PC-3 (cell line): ENCODE measurements around the gene FURIN. TPM values are rescaled to one million over a fixed set of nuclear protein-coding genes. Genes with fewer than 3 reads are reported as not detected.

Experiments used
- ATAC-seq: fragments of 200-7000 bp; cut with Tn5 transposase; 2 replicates; pipeline ENCODE4 v1.9.1; 2020; ENCODE audit warnings: mild to moderate bottlenecking, moderate library complexity
- BruUV-seq: library from RNA; stranded (reverse); fragments of 400-500 nt; replicated peaks from 2 replicates; lab custom pipeline; 2021; lab: Mats Ljungman, UMichigan
- CTCF ChIA-PET: fragments of 300-600 bp; sonication (Branson Sonifier 250); formaldehyde crosslinking; loops from one replicate; lab custom pipeline; 2022; ENCODE audit warnings: antibody characterized with exemption; lab: Charles Lee
- POLR2A ChIA-PET: fragments of 300-600 bp; sonication (Branson Sonifier 250); formaldehyde crosslinking; loops from one replicate; lab custom pipeline; 2022; ENCODE audit warnings: antibody characterized with exemption; ENCODE audit not compliant: unreplicated experiment; lab: Charles Lee
- DNase-seq: peaks from one replicate; pipeline ENCODE4 v3.0.0-alpha.2; 2015
- H2AFZ ChIP-seq: fragments of 300-600 bp; sonication (generic); 2 replicates; pipeline ENCODE4 v1.6.0; 2016; ENCODE audit warnings: antibody characterized with exemption, low read length
- H3F3A ChIP-seq: fragments of 300-600 bp; sonication (generic); one replicate; pipeline ENCODE4 v1.6.0; 2017; ENCODE audit warnings: antibody characterized with exemption, low read length, control low read depth, mild to moderate bottlenecking; ENCODE audit not compliant: unreplicated experiment
- H3K27ac ChIP-seq: fragments of 300-600 bp; sonication (generic); 2 replicates; pipeline ENCODE4 v1.5.1; 2016; ENCODE audit warnings: mild to moderate bottlenecking, low read length
- H3K27me3 ChIP-seq: fragments of 300-600 bp; sonication (generic); 2 replicates; pipeline ENCODE4 v1.6.1; 2016; ENCODE audit warnings: low read length, mixed read lengths
- H3K36me3 ChIP-seq: fragments of 300-600 bp; sonication (generic); 2 replicates; pipeline ENCODE4 v1.6.1; 2016; ENCODE audit warnings: low read depth, mixed run types, low read length, mixed read lengths
- H3K4me1 ChIP-seq: fragments of 300-600 bp; sonication (generic); 2 replicates; pipeline ENCODE4 v1.5.1; 2016; ENCODE audit warnings: low read length; ENCODE audit not compliant: insufficient read depth
- H3K4me2 ChIP-seq: fragments of 300-600 bp; sonication (generic); 2 replicates; pipeline ENCODE4 v1.6.0; 2016; ENCODE audit warnings: low read length
- H3K4me3 ChIP-seq: fragments of 300-600 bp; sonication (generic); 2 replicates; pipeline ENCODE4 v1.5.1; 2016; ENCODE audit warnings: mild to moderate bottlenecking, low read length, mixed read lengths
- H3K79me2 ChIP-seq: fragments of 300-600 bp; sonication (generic); 2 replicates; pipeline ENCODE4 v1.6.1; 2017; ENCODE audit warnings: low read length, mixed read lengths
- H3K9ac ChIP-seq: fragments of 300-600 bp; sonication (generic); 2 replicates; pipeline ENCODE4 v1.6.0; 2016; ENCODE audit warnings: mild to moderate bottlenecking, low read length
- H3K9me2 ChIP-seq: fragments of 300-600 bp; sonication (generic); replicated peaks from 2 replicates; pipeline ENCODE4 v1.6.1; 2016; ENCODE audit warnings: mixed run types, low read length, mixed read lengths
- H3K9me3 ChIP-seq: fragments of 300-600 bp; sonication (generic); 2 replicates; pipeline ENCODE4 v1.6.1; 2016; ENCODE audit warnings: low read length, mixed read lengths
- H4K20me1 ChIP-seq: fragments of 300-600 bp; sonication (generic); 2 replicates; pipeline ENCODE4 v1.6.1; 2016; ENCODE audit warnings: low read length, mixed read lengths
- EZH2 ChIP-seq: fragments of 300-600 bp; sonication (generic); IDR thresholded peaks from one replicate; pipeline ENCODE4 v1.6.1; 2017; ENCODE audit warnings: antibody characterized with exemption, mild to moderate bottlenecking, low read length; ENCODE audit not compliant: unreplicated experiment
- EZH2phosphoT487 ChIP-seq: fragments of 300-600 bp; sonication (generic); IDR thresholded peaks from 2 replicates; pipeline ENCODE4 v1.6.1; 2018; ENCODE audit warnings: mild to moderate bottlenecking, antibody characterized with exemption, low read length, borderline replicate concordance
- intact Hi-C: fragments of 100-400 bp; cut with micrococcal nuclease; formaldehyde crosslinking; loops from 2 replicates; pipeline ENCODE4 v1.9.0; 2023
- total RNA-seq: library from RNA; depleted of rRNA; stranded (reverse); fragments of >200 nt; gene quantifications from 2 replicates; pipeline ENCODE4 v1.2.3, GENCODE V29; 2014
- TF ChIP-seq, protein P1 (sequence below): fragments of 300-600 bp; sonication (generic); conservative IDR thresholded peaks from 2 replicates; pipeline ENCODE4 v1.5.1; 2017; ENCODE audit warnings: antibody characterized with exemption, low read depth, mild to moderate bottlenecking, low read length

The FURIN gene
- total RNA-seq, 1 experiment from 2014 or later = 39.1 TPM

DNA sequence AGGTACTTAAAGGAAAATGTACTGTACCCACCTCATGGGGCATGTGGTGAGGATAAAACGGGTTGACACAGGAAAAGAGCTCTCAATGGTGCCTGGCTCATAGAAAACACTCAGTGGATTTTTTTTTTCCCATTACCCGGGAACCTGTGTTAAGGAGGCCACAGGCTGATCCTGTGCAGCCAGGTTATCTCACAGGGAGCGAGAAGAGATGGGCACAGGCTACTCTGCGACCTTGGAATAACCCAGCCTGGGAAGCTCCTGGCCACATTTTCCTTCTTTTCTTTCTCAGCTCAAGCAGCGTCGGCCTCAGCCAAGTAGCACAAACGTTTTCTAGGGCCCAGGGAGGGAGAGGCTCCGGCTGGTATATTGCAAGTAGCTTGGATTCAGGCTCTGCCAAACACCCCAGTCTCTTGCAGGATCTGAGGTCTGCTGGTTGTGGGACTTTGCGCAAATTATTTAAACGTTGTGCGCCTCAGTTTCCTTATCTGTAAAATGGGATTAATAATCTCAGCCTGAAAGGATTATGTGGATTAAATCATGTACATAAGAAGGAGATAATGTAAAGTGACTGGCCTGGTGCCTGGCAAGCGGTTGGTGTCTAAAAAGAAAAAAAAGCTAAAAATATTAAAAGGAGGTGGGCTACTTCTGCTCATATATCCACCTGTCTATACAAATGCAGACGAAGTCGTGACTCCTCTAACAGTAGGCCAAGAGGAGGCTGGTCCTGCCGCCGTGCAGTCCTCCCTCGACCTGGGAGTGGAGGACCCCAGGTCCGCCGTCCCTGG lies 2.2 kb downstream of the FURIN start:
- TF ChIP-seq, protein P1, sequence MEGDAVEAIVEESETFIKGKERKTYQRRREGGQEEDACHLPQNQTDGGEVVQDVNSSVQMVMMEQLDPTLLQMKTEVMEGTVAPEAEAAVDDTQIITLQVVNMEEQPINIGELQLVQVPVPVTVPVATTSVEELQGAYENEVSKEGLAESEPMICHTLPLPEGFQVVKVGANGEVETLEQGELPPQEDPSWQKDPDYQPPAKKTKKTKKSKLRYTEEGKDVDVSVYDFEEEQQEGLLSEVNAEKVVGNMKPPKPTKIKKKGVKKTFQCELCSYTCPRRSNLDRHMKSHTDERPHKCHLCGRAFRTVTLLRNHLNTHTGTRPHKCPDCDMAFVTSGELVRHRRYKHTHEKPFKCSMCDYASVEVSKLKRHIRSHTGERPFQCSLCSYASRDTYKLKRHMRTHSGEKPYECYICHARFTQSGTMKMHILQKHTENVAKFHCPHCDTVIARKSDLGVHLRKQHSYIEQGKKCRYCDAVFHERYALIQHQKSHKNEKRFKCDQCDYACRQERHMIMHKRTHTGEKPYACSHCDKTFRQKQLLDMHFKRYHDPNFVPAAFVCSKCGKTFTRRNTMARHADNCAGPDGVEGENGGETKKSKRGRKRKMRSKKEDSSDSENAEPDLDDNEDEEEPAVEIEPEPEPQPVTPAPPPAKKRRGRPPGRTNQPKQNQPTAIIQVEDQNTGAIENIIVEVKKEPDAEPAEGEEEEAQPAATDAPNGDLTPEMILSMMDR = no peak
- TF ChIP-seq EZH2phosphoT487 (no peak), EZH2 (no peak)
- BruUV-seq = TSS peak; percentile 75
- Histone ChIP-seq H3K9ac (peak overlapping the region; percentile 75), H3K79me2 (peaks cover 50% of the 10 kb centered on the region), H3K9me3 (no peaks in the 10 kb centered on the region), H3K4me2 (peak overlapping the region; percentile 77), H4K20me1 (peaks cover 15% of the 10 kb centered on the region; the same call in 1 of the 2 replicates), H3K9me2 (no peaks in the 10 kb centered on the region), H3K27ac (peak overlapping the region; percentile 84), H3K27me3 (no peaks in the 10 kb centered on the region), H2AFZ (0 out of 2 replicates have a peak overlapping the region, but pooled peaks have one; percentile 31), H3K4me1 (peaks cover 70% of the 10 kb centered on the region), H3F3A (peaks cover 4% of the 10 kb centered on the region), H3K4me3 (peak overlapping the region; percentile 68), H3K36me3 (no peaks in the 10 kb centered on the region)
- ChIA-PET CTCF (no interaction called here), POLR2A (interaction anchor here (0.6 kb wide), 1 partner anchor 64 kb away, joined by 3 read pairs; the partner anchor contains the start of gene UNC45A)
- intact Hi-C loops = loop anchor here (5.0 kb wide), 1 partner anchor 153 kb away; the partner anchor contains the start of gene BLM
- DNase-seq (no peak), ATAC-seq (peak; percentile 4)

DNA sequence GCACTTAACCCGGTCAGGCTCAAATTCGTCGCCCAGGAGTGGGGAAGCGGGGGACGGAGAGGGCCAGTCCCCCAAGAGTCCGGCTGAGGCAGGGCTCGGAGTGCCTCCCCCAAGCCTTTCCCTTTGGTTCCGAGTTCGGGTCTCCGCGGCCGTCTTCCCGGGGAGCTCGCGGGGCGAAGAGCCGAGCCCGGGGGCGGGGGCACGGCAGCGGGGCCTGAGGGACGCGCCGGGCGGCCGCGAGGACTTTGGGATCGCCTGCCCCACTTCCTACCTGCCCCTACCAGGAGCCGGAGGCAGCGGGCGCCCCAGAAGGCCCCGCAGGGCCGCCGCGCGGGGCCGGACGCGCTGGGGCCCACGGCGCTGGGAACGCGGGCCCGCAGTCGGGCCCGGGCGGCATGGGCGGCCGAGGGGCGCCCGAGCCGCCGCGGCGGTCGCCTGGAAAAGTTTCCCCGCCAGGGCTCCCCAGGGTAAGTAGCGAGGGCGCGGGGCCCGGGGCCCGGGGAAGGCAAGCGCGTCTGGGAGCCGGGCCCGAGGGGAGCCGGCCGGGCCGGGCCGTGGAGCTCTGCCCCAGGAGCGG lies 2.8 kb downstream of the FURIN start:
- DNase-seq = no peak
- ChIA-PET POLR2A (interaction anchor here (0.6 kb wide), 1 partner anchor 64 kb away, joined by 3 read pairs; the partner anchor contains the start of gene UNC45A), CTCF (no interaction called here)
- intact Hi-C loops = loop anchor here (5.0 kb wide), 1 partner anchor 154 kb away; the partner anchor contains the start of gene BLM
- no TSS peak for BruUV-seq
- Histone ChIP-seq H3K79me2 (peaks cover 52% of the 10 kb centered on the region), H3K9ac (peak overlapping the region; percentile 75), H3F3A (peaks cover 4% of the 10 kb centered on the region), H3K9me2 (no peaks in the 10 kb centered on the region), H3K4me1 (peaks cover 67% of the 10 kb centered on the region), H3K36me3 (no peaks in the 10 kb centered on the region), H3K9me3 (no peaks in the 10 kb centered on the region), H3K27ac (peak overlapping the region; percentile 84), H3K4me2 (peak overlapping the region; percentile 97), H3K27me3 (no peaks in the 10 kb centered on the region), H3K4me3 (peak overlapping the region; percentile 68), H4K20me1 (peaks cover 15% of the 10 kb centered on the region; the same call in 1 of the 2 replicates), H2AFZ (0 out of 2 replicates have a peak overlapping the region, but pooled peaks have one; percentile 31)
- no peak for TF ChIP-seq EZH2phosphoT487
- TF ChIP-seq, protein P1 = no peak
- TF ChIP-seq EZH2 = no peak
- ATAC-seq = peak; percentile 5
